Neural cell (in vitro differentiated cells): ENCODE data around the gene GALNT8. TPM values are rescaled to one million over a fixed set of nuclear protein-coding genes. Genes with fewer than 3 reads are reported as not detected.

ENCODE experiments used
- H2AFZ ChIP-seq: fragments of 200-600, 300-800 bp; sonication (generic), shearing (Covaris generic); 2 replicates; pipeline ENCODE4 v1.6.0; 2014; ENCODE audit warnings: low read depth, mild to moderate bottlenecking, antibody characterized with exemption, low read length, moderate library complexity
- H3F3A ChIP-seq: fragments of 200-600 bp; shearing (Covaris generic); 2 replicates; pipeline ENCODE4 v1.6.1; 2016; ENCODE audit warnings: mild to moderate bottlenecking, moderate library complexity, mixed read lengths, antibody characterized with exemption, low read length; ENCODE audit not compliant: insufficient read depth, poor library complexity, severe bottlenecking
- H3K27ac ChIP-seq: fragments of 200-600, 300-800 bp; sonication (generic), shearing (Covaris generic); 2 replicates; pipeline ENCODE4 v1.5.1; 2014; ENCODE audit warnings: mild to moderate bottlenecking, low read length, moderate library complexity
- H3K27me3 ChIP-seq: fragments of 300-800, 200-600 bp; sonication (generic), shearing (Covaris generic); 2 replicates; pipeline ENCODE4 v1.6.0; 2014; ENCODE audit warnings: mild to moderate bottlenecking, low read depth, low read length, moderate library complexity; ENCODE audit not compliant: insufficient read depth
- H3K36me3 ChIP-seq: fragments of 300-800, 200-600 bp; sonication (generic), shearing (Covaris generic); 2 replicates; pipeline ENCODE4 v1.5.1; 2014; ENCODE audit warnings: mild to moderate bottlenecking, antibody characterized with exemption, low read length, moderate library complexity; ENCODE audit not compliant: insufficient read depth
- H3K4me2 ChIP-seq: fragments of 300-800, 200-600 bp; sonication (generic), shearing (Covaris generic); 2 replicates; pipeline ENCODE4 v1.6.0; 2014; ENCODE audit warnings: mild to moderate bottlenecking, low read length
- H3K4me3 ChIP-seq: fragments of 300-800, 200-600 bp; sonication (generic), shearing (Covaris generic); 2 replicates; pipeline ENCODE4 v1.5.1; 2014; ENCODE audit warnings: mild to moderate bottlenecking, low read length, moderate library complexity
- H3K79me2 ChIP-seq: fragments of 200-600 bp; shearing (Covaris generic); replicated peaks from 2 replicates; pipeline ENCODE4 v1.6.0; 2014; ENCODE audit warnings: mild to moderate bottlenecking, low read length, moderate library complexity; ENCODE audit not compliant: insufficient read depth
- H3K9ac ChIP-seq: fragments of 300-800, 200-600 bp; sonication (generic), shearing (Covaris generic); 2 replicates; pipeline ENCODE4 v1.6.1; 2016; ENCODE audit warnings: mild to moderate bottlenecking, low read length, mixed read lengths
- H3K9me2 ChIP-seq: fragments of 200-600 bp; shearing (Covaris generic); 2 replicates; pipeline ENCODE4 v1.6.1; 2016; ENCODE audit warnings: mild to moderate bottlenecking, low read length, mixed read lengths; ENCODE audit not compliant: insufficient read depth
- H3K9me3 ChIP-seq: fragments of 200-600, 300-800 bp; sonication (generic), shearing (Covaris generic); 2 replicates; pipeline ENCODE4 v1.6.1; 2016; ENCODE audit warnings: mild to moderate bottlenecking, mixed run types, low read length, moderate library complexity, mixed read lengths
- H4K20me1 ChIP-seq: fragments of 200-600 bp; shearing (Covaris generic); 2 replicates; pipeline ENCODE4 v1.6.1; 2016; ENCODE audit warnings: mild to moderate bottlenecking, mixed run types; ENCODE audit not compliant: insufficient read depth
- CTCF ChIP-seq: fragments of 450-650 bp; IDR thresholded peaks from 2 replicates; pipeline ENCODE4 v1.5.1; 2014; ENCODE audit warnings: antibody characterized with exemption, mild to moderate bottlenecking, moderate library complexity; ENCODE audit not compliant: poor library complexity, severe bottlenecking
- EP300 ChIP-seq: fragments of 450-650 bp; conservative IDR thresholded peaks from 2 replicates; pipeline ENCODE4 v1.6.1; 2014; ENCODE audit warnings: antibody characterized with exemption, mild to moderate bottlenecking, moderate library complexity; ENCODE audit not compliant: poor library complexity, severe bottlenecking
- EZH2 ChIP-seq: fragments of 200-600, 300-800 bp; shearing (Covaris generic), sonication (generic); IDR thresholded peaks from 2 replicates; pipeline ENCODE4 v1.6.1; 2014; ENCODE audit warnings: antibody characterized with exemption, low read length, borderline replicate concordance, mild to moderate bottlenecking; ENCODE audit not compliant: insufficient read depth, poor library complexity, severe bottlenecking
- MXI1 ChIP-seq: fragments of 450-650 bp; conservative IDR thresholded peaks from 2 replicates; pipeline ENCODE4 v1.6.1; 2014; ENCODE audit warnings: antibody characterized with exemption, mild to moderate bottlenecking; ENCODE audit not compliant: poor library complexity, severe bottlenecking
- POLR2AphosphoS5 ChIP-seq: IDR thresholded peaks from 2 replicates; pipeline ENCODE4 v1.6.1; 2012
- RAD21 ChIP-seq: fragments of 450-650 bp; conservative IDR thresholded peaks from 2 replicates; pipeline ENCODE4 v1.6.1; 2014; ENCODE audit warnings: antibody characterized with exemption, mild to moderate bottlenecking, moderate library complexity
- REST ChIP-seq: IDR thresholded peaks from 2 replicates; pipeline ENCODE4 v1.6.1; 2012; ENCODE audit warnings: borderline replicate concordance
- SMC3 ChIP-seq: fragments of 450-650 bp; conservative IDR thresholded peaks from 2 replicates; pipeline ENCODE4 v1.6.1; 2014; ENCODE audit warnings: antibody characterized with exemption, mild to moderate bottlenecking, moderate library complexity; ENCODE audit not compliant: poor library complexity
- TAF1 ChIP-seq: IDR thresholded peaks from 2 replicates; pipeline ENCODE4 v1.6.1; 2012; ENCODE audit warnings: low read depth
- polyA plus RNA-seq: library from polyadenylated mRNA; depleted of rRNA; stranded (reverse); fragments of >200 nt; gene quantifications from 2 replicates; pipeline ENCODE4 v1.2.3, GENCODE V29; 2014

Gene GALNT8
- polyA plus RNA-seq, 1 donor from 2014 or later: 25.8 TPM

GRCh38 chr12:4736091-4736490, 15.9 kb downstream of the GALNT8 start:
- no peaks in the 10 kb centered on the region for H3K36me3 ChIP-seq
- no peak overlapping the region for H3K4me3 ChIP-seq
- no peak overlapping the region for H3K4me2 ChIP-seq
- H3K9ac ChIP-seq: no peak overlapping the region
- no peak overlapping the region for H2AFZ ChIP-seq
- H3K27ac ChIP-seq: no peak overlapping the region
- H3K9me3 ChIP-seq: no peaks in the 10 kb centered on the region
- H4K20me1 ChIP-seq: no peaks in the 10 kb centered on the region
- H3F3A ChIP-seq: no peaks in the 10 kb centered on the region
- H3K27me3 ChIP-seq: no peaks in the 10 kb centered on the region
- H3K79me2 ChIP-seq: no peaks in the 10 kb centered on the region
- no peaks in the 10 kb centered on the region for H3K9me2 ChIP-seq
- no peak for TF ChIP-seq POLR2AphosphoS5
- TF ChIP-seq SMC3: no peak
- no peak for TF ChIP-seq EP300
- TF ChIP-seq RAD21: no peak
- no peak for TF ChIP-seq MXI1
- TF ChIP-seq REST: no peak
- no peak for TF ChIP-seq CTCF
- no peak for TF ChIP-seq TAF1
- TF ChIP-seq EZH2: no peak

GRCh38 chr12:4738541-4738940, 18.3 kb downstream of the GALNT8 start:
- Histone ChIP-seq H3K27me3 (no peaks in the 10 kb centered on the region), H3K9me3 (no peaks in the 10 kb centered on the region), H2AFZ (no peak overlapping the region), H3F3A (no peaks in the 10 kb centered on the region), H3K4me2 (no peak overlapping the region), H3K9me2 (no peaks in the 10 kb centered on the region), H3K4me3 (no peak overlapping the region), H3K27ac (no peak overlapping the region), H3K9ac (no peak overlapping the region), H3K36me3 (no peaks in the 10 kb centered on the region), H4K20me1 (no peaks in the 10 kb centered on the region), H3K79me2 (no peaks in the 10 kb centered on the region)
- no peak for TF ChIP-seq MXI1
- no peak for TF ChIP-seq POLR2AphosphoS5
- TF ChIP-seq SMC3: no peak
- no peak for TF ChIP-seq EZH2
- TF ChIP-seq CTCF: no peak
- no peak for TF ChIP-seq REST
- no peak for TF ChIP-seq TAF1
- no peak for TF ChIP-seq RAD21
- TF ChIP-seq EP300: no peak
